Amniotic stem cell (primary cell): ENCODE measurements around the gene MAGEB6B.
"Not testable (repeated sequence)": the region's sequence is repeated elsewhere in the genome, so short reads cannot be mapped to it uniquely, and the experiment has no call there.

Experiments
- DNase-seq: peaks from one replicate; lab custom pipeline; 2025; lab: John Stamatoyannopoulos, UW

MAGEB6B gene, protein sequence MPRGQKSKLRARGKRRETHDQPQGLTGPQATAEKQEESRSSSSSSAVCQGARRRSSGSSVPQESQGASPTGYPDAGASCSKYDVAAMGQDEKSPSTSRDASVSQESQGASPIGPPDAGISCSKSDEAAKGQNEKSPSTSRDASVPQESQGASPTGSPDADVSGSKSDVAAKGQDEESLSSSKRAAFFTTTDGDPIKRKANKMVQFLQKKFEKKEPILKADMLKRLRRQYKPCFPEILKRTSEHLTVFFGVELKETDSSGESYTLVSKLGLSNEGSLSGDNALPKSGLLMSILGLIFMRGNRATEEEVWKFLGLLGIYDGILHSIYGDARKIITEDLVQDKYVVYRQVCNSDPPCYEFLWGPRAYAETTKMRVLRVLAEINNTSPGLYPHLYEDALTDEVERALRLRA

DNA sequence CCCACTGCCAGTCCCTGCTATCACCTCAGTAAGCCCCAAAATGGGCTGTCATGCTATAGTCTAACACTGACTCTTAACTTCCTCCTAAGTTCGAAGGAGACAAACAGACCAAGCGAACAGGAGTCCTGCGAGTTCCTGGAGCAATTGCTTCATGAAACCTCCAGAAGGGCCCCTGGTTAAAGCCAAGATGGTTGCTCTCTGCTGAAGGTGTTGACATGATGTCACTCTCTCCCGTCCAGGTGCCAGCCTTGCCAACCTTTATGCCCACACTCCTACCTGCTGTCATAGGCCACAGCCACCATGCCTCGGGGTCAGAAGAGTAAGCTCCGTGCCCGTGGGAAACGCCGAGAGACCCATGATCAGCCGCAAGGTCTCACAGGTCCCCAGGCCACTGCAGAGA lies at the start of gene MAGEB6B:
Gene MAGEB6B, plus strand, starts transcription at position 301 of the 400 bp plus-strand sequence. Its CDS starts 0 bp downstream, at position 301.
- no peak for DNase-seq

DNA sequence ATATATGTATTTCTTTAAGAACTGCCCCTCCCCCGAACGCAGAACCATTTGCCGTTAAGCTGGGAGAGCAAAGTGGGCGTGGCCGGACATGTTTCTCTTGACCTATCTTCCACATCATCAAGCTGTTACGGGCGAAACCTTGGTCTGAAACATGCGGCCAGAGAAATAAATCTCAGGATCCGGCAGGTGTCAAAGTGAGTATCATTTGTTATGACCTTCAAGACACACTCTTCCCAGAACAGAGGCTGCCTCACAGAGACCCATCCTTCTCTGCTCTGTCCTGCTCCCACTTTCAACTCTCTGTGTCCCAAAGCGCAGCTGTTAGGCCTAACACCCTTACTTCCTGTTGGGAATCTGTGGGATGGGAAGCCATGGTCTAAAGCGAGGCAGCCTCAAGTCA lies 22.1 kb upstream of the MAGEB6B start, which contains the start of gene MAGEB18:
Gene MAGEB18, plus strand, starts transcription at position 70 of the 400 bp plus-strand sequence. CDS start 643 bp downstream, outside the sequence.
- DNase-seq = no peak

DNA sequence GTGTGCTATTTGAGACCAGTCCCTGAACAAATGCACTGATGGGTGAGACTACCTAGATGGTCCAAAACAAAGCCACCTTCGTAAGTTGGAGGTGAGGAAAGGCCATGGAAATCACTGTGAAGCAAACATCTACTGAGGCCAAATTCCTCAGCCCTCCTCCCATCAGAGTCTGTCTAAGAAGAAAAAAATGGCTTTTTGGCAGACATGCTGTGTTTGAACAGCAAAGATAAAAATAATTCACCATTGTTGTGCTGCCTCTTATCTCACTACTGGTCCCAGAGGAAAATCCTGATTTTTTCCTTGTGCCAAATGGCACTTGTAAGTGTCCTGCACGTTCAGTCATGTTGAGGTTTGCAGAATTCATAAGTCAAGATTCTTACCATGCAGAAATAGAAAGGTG lies 14.4 kb upstream of the MAGEB6B start:
- DNase-seq = no peak

DNA sequence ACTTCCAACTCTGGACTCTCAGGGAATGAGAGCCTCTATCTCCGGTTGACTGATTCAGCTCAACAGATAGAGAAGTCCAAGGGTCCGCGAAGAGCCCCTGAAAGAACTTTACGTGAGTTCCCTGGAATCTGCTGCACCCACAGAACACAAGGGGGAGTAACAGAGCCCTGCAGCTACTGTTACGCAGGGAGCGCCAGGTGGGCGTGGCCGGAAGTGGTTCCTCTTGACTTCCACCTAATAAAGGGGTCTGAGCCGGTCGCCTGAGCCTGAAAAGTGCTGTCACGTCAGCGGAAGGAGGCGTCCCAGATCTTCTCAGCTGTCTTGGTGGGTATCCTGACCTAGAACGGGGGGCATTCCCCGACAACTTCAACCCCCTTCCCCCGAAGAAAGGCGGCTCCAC lies 31.8 kb downstream of the MAGEB6B start, which contains the start of gene MAGEB6:
Gene MAGEB6, plus strand, starts transcription at position 237 of the 400 bp plus-strand sequence. CDS start 1,407 bp downstream, outside the sequence.
- no peak for DNase-seq

DNA sequence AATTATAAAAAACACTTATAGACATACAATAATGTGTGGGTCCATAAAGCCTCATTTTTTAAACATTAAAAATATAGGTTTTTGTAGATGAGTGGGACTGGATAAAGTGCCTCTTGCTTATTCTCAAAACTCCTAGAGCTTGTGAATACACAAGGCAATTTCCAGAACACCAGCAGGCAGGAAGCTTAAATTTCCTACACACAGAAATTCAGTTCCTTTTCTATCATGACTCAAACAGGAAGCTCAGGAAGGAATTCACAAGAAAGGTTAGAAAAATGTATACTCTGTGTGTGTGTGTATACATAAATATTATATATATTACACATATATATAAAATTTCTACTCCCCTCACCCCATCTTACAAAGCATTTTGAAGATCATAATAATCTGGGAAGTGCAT lies 43.2 kb downstream of the MAGEB6B start:
- no peak for DNase-seq

DNA sequence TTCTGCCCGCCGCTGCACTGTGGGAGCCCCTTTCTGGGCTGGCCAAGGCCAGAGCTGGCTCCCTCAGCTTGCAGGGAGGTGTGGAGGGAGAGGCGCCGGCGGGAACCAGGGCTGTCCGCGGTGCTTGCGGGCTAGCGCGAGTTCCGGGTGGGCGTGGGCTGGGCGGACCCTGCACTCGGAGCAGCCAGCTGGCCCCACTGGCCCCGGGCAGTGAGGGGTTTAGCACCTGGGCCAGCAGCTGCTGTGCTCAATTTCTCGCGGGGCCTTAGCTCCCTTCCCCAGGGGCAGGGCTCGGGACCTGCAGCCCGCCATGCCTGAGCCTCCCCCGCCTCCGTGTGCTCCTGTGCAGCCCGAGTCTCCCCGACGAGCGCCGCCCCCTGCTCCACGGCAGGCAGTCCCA lies 44.3 kb downstream of the MAGEB6B start:
- not testable (repeated sequence) for DNase-seq

DNA sequence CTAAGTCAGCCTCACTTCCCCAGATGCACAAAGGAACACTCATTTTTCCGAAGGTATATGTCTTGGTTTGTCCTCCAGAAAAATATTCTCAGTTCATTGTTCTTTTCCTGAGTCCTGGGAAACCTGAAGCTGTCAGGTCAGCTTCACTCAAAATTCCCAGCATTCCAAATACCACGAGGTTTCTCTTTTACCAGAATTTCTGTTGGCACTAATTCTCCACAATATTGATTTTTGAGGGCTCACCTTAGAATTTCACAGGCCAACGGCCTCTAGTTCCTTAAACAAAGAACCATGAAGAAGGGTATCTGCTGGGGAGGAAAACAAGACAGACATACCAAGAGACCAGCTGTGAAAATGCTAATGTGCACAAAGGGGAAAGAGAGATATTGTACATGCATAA lies 47.6 kb downstream of the MAGEB6B start:
- DNase-seq = no peak
